CD4-positive, CD25-positive, alpha-beta regulatory T cell (primary cell): ENCODE results near the gene DHX30. TPM values are rescaled to one million over a fixed set of nuclear protein-coding genes. Genes with fewer than 3 reads are reported as not detected.
"Not testable (repeated sequence)": the region's sequence is repeated elsewhere in the genome, so short reads cannot be mapped to it uniquely, and the experiment has no call there.

Source experiments
- ATAC-seq, 2 donors: fragments of 150-1000 bp; cut with Tn5 transposase; one replicate each; pipeline ENCODE4 v1.10.0; 2021; ENCODE audit warnings: low read depth in 2 of 2, moderate number of reproducible peaks in 2 of 2, moderate library complexity in 1 of 2
- DNase-seq, 3 donors: peaks; one replicate each; pipeline versions ENCODE4 v3.0.0 to v3.0.0-alpha.2; 2012 to 2022; ENCODE audit warnings: mixed read lengths in 1 of 3
- H3K27ac ChIP-seq: one replicate; pipeline ENCODE4 v1.7.0; 2013; ENCODE audit warnings: mild to moderate bottlenecking, low read length; ENCODE audit not compliant: insufficient read depth, poor library complexity, severe bottlenecking
- H3K27me3 ChIP-seq: one replicate; pipeline ENCODE4 v1.7.0; 2013; ENCODE audit warnings: low read length; ENCODE audit not compliant: control insufficient read depth, insufficient read depth
- H3K36me3 ChIP-seq: one replicate; pipeline ENCODE4 v1.7.0; 2013; ENCODE audit warnings: mild to moderate bottlenecking, low read length, moderate library complexity; ENCODE audit not compliant: control insufficient read depth, insufficient read depth
- H3K4me1 ChIP-seq: 2 replicates; pipeline ENCODE4 v1.7.0; 2013; ENCODE audit warnings: mild to moderate bottlenecking, low read length; ENCODE audit not compliant: insufficient read depth, control insufficient read depth, poor library complexity, severe bottlenecking
- H3K4me3 ChIP-seq: one replicate; pipeline ENCODE4 v1.7.0; 2013; ENCODE audit warnings: low read depth, mild to moderate bottlenecking, low read length, moderate library complexity
- H3K9me3 ChIP-seq, 2 experiments: 1 replicate in 1 of 2; 2 replicates in 1 of 2; pipeline ENCODE4 v1.7.0; 2013; ENCODE audit warnings: low read length in 2 of 2, mild to moderate bottlenecking in 1 of 2, moderate library complexity in 1 of 2; ENCODE audit not compliant: control insufficient read depth in 2 of 2
- H3K27ac Mint-ChIP-seq, 3 donors: one replicate each; pipeline ENCODE4 v1.8.0; 2020 to 2022; ENCODE audit warnings: mild to moderate bottlenecking in 3 of 3, mixed read lengths in 3 of 3, moderate library complexity in 2 of 3
- H3K27me3 Mint-ChIP-seq: one replicate; pipeline ENCODE4 v1.8.0; 2022; ENCODE audit warnings: mild to moderate bottlenecking, mixed read lengths
- H3K36me3 Mint-ChIP-seq: one replicate; pipeline ENCODE4 v1.8.0; 2020; ENCODE audit warnings: mixed read lengths
- H3K4me1 Mint-ChIP-seq, 4 donors: one replicate each; pipeline ENCODE4 v1.8.0; 2020 to 2022; ENCODE audit warnings: mixed read lengths in 4 of 4, mild to moderate bottlenecking in 1 of 4
- H3K4me3 Mint-ChIP-seq, 4 donors: one replicate each; pipeline ENCODE4 v1.8.0; 2020 to 2022; ENCODE audit warnings: mild to moderate bottlenecking in 4 of 4, mixed read lengths in 4 of 4, moderate library complexity in 3 of 4
- H3K9me3 Mint-ChIP-seq, 7 donors: one replicate each; pipeline ENCODE4 v1.8.0; 2020 to 2022; ENCODE audit warnings: mixed read lengths in 7 of 7, mild to moderate bottlenecking in 3 of 7, moderate library complexity in 2 of 7
- polyA plus RNA-seq, 4 donors: library from polyadenylated mRNA; unstranded; fragments of 300-500 nt; fragmentation: Illumina TruSeq; gene quantifications; one replicate each; pipeline ENCODE4 v1.2.3, GENCODE V29; 2021
- total RNA-seq: library from RNA; stranded (reverse); gene quantifications from one replicate; pipeline ENCODE4 v1.2.3, GENCODE V29; 2022

DHX30 gene
- total and polyA plus RNA-seq, 5 donors from 2014 or later, result 34.7 to 70.7 (median 35.4) TPM

GRCh38 chr3:47882338-47882737, 79.4 kb downstream of the DHX30 start:
- Histone ChIP-seq H3K4me3 (no peak overlapping the region), H3K27ac (no peak overlapping the region), H3K9me3 (no peaks in the 10 kb centered on the region), H3K27me3 (no peaks in the 10 kb centered on the region), H3K4me1 (no peaks in the 10 kb centered on the region), H3K36me3 (no peaks in the 10 kb centered on the region)
- Mint-ChIP-seq H3K27ac (no peak overlapping the region), H3K36me3 (peaks cover 23% of the 10 kb centered on the region), H3K27me3 (no peaks in the 10 kb centered on the region), H3K9me3 (peaks cover 0 to 6% (median 0%) of the 10 kb centered on the region in 7 donors), H3K4me1 (peaks cover 11 to 22% (median 18%) of the 10 kb centered on the region in 4 donors), H3K4me3 (no peak overlapping the region)
- no peak for DNase-seq
- no peak for ATAC-seq

DNA sequence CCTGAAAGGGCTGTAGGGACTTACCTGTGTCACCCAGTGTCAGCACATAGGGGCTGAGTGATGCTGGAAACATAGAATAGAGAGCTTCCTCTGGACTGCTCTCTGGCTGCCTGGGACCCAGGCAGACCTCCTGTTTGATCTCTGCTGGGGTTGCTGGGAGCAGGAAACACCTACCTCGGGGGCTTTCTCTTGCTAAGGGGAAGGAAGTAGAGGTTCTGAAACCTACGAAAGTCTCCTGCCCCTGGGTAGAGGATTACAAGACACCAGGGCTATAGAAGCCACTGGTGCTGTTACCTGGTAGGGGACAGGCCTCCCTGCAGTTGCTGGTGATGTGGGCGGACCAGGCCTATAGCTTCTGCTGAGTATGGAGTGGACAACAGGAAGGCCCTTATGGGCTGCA, 81.7 kb downstream of the DHX30 start:
- DNase-seq (peak in 1 of 3 donors; percentile 29), ATAC-seq (no peak)
- H3K36me3 ChIP-seq, result peaks cover 3% of the 10 kb centered on the region
- no peaks in the 10 kb centered on the region for H3K27me3 ChIP-seq
- Mint-ChIP-seq H3K27ac (peak overlapping the region in 2 of 3 donors; percentile 33 to 83), H3K4me1 (peaks cover 4 to 17% (median 8%) of the 10 kb centered on the region in 4 donors), H3K27me3 (no peaks in the 10 kb centered on the region), H3K9me3 (peaks cover 0 to 6% (median 0%) of the 10 kb centered on the region in 7 donors), H3K36me3 (peaks cover 36% of the 10 kb centered on the region), H3K4me3 (no peak overlapping the region)
- no peak overlapping the region for H3K4me3 ChIP-seq
- no peaks in the 10 kb centered on the region for H3K9me3 ChIP-seq
- H3K4me1 ChIP-seq, result no peaks in the 10 kb centered on the region
- no peak overlapping the region for H3K27ac ChIP-seq

DNA sequence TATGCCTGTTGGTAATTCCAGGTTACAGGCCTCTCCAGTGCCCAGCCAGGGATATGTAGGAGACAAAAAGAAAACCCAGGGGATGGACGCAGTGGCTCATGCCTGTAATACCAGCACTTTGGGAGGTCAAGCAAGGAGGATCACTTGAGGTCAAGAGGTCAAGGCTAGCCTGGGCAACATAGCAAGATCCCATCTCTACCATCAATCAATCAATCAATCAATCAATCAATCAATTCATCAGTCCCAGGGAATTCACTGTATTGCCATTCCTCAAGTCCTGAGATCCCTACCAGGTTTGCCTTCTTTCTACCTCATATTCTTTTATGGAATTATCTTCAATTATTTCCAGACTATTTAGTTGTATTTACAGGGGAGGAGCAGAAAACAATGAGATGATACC, 82.2 kb downstream of the DHX30 start:
- ATAC-seq (no peak), DNase-seq (no peak)
- Mint-ChIP-seq H3K36me3 (peaks cover 36% of the 10 kb centered on the region), H3K9me3 (peaks cover 0 to 6% (median 0%) of the 10 kb centered on the region in 7 donors), H3K4me1 (peaks cover 4 to 17% (median 7%) of the 10 kb centered on the region in 4 donors), H3K27me3 (no peaks in the 10 kb centered on the region), H3K27ac (peak overlapping the region in 1 of 3 donors; percentile 33), H3K4me3 (no peak overlapping the region)
- Histone ChIP-seq H3K27ac (no peak overlapping the region), H3K9me3 (no peaks in the 10 kb centered on the region), H3K4me3 (no peak overlapping the region), H3K27me3 (no peaks in the 10 kb centered on the region), H3K4me1 (no peaks in the 10 kb centered on the region), H3K36me3 (peaks cover 3% of the 10 kb centered on the region)

- H3K36me3 ChIP-seq, result peaks cover 19% of the 10 kb centered on the region
- not testable (repeated sequence) for H3K4me3 Mint-ChIP-seq, H3K27me3 ChIP-seq, H3K9me3 Mint-ChIP-seq, H3K4me3 ChIP-seq, H3K4me1 ChIP-seq, DNase-seq, H3K27me3 Mint-ChIP-seq, H3K27ac ChIP-seq, ATAC-seq, H3K27ac Mint-ChIP-seq, H3K9me3 ChIP-seq
- Mint-ChIP-seq H3K36me3 (peaks cover 51% of the 10 kb centered on the region), H3K4me1 (peaks cover 4 to 12% (median 7%) of the 10 kb centered on the region in 4 donors)
Measured at GRCh38 chr3:47887991-47888390, 85.1 kb downstream of the DHX30 start.

DNA sequence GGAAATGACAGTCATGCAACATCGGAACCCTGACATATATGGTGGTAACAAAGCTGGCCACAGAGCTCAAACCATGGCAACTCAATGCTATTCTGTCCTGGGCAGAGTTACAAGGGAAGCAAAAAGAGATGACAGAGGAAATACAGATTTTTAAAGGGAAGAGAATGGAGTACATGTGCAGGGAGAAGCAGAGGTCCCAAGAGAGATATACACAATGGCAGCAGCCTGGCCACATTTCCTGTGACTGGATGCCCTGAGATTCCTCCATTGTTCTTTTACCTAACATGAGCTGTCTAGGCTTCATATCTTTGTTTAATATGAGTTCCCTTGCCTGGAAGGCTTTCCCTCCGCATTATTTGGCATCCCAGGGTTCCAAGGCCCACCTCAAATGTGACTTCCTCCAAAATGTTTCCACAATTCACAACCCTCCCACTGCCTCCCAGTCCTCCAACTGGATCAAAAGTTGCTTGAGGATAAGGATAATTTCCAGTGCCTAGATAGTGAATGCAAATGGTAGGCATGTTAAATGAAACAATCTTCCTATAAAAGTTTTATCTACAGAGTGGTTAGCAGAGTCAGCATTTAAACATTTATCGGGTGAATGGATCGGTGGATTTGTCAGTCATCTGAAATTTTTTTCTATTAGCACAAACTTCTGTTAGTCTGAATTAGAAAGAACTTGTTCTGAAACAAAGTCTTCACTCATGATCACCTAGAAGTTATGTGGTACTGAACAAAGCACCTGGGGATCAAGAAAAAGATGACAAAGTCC, 86.2 kb downstream of the DHX30 start:
- Histone ChIP-seq H3K4me3 (no peak overlapping the region), H3K27ac (no peak overlapping the region), H3K36me3 (peaks cover 19% of the 10 kb centered on the region), H3K4me1 (no peaks in the 10 kb centered on the region), H3K9me3 (no peaks in the 10 kb centered on the region), H3K27me3 (no peaks in the 10 kb centered on the region)
- peak overlapping the region in 1 of 3 donors; percentile 45 for H3K27ac Mint-ChIP-seq
- H3K36me3 Mint-ChIP-seq, result peaks cover 42% of the 10 kb centered on the region
- H3K4me1 Mint-ChIP-seq, result peaks cover 4 to 7% (median 5%) of the 10 kb centered on the region in 4 donors
- ATAC-seq (no peak), DNase-seq (no peak)
- H3K9me3 Mint-ChIP-seq, result peaks cover 0 to 6% (median 0%) of the 10 kb centered on the region in 7 donors
- no peak overlapping the region for H3K4me3 Mint-ChIP-seq
- no peaks in the 10 kb centered on the region for H3K27me3 Mint-ChIP-seq

- Histone ChIP-seq H3K36me3 (peaks cover 20% of the 10 kb centered on the region), H3K27me3 (no peaks in the 10 kb centered on the region), H3K9me3 (no peaks in the 10 kb centered on the region), H3K4me3 (no peak overlapping the region), H3K4me1 (no peaks in the 10 kb centered on the region), H3K27ac (no peak overlapping the region)
- peaks cover 38% of the 10 kb centered on the region for H3K36me3 Mint-ChIP-seq
- ATAC-seq, result no peak
- H3K27ac Mint-ChIP-seq, result no peak overlapping the region
- no peak overlapping the region for H3K4me3 Mint-ChIP-seq
- peaks cover 0 to 2% (median 0%) of the 10 kb centered on the region in 7 donors for H3K9me3 Mint-ChIP-seq
- no peak for DNase-seq
- H3K27me3 Mint-ChIP-seq, result no peaks in the 10 kb centered on the region
- H3K4me1 Mint-ChIP-seq, result peaks cover 0 to 8% (median 1%) of the 10 kb centered on the region in 4 donors
Measured at GRCh38 chr3:47890126-47890827, 87.3 kb downstream of the DHX30 start.

DNA sequence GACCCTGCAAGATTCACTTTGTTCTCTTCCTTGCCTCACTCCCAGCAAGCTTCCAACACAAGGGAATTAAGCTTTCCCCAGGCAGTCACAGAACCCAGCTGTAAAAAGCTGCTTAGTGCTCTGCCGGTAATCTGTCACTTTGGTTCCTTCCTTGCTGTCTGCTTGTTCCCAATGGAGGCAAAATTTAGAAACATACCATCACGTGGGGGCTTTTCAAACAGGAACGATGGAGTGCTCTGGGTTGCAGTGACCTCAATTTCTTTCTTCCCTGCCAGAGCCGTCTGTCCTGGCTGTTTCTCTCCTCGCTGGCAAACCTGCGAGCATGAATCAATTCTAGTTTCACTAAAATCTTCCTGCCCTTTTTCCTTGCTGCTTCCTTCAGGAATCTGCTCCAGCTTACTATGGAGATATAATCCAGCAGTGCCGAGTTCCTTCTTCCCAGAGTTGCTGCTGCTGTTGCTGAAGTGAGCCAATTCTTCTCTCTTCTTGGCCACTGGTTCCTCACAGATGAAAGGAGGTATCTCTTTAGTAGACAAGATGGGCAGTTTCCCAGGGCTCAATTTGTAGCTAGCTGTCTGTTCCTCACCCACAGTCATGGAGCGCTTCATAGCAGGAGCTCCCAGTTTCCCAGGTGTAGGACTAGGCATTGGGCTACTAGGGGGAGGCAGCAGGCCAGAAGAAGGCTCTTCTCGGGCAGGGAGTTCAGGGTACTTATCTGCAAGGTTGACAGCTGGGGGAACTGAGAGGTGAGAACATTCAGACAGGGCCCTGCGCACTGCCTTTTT, 88.1 kb downstream of the DHX30 start:
- H3K4me3 ChIP-seq, result no peak overlapping the region
- H3K36me3 Mint-ChIP-seq, result peaks cover 44% of the 10 kb centered on the region
- peaks cover 0 to 8% (median 2%) of the 10 kb centered on the region in 4 donors for H3K4me1 Mint-ChIP-seq
- DNase-seq (no peak), ATAC-seq (no peak)
- H3K27ac ChIP-seq, result no peak overlapping the region
- no peaks in the 10 kb centered on the region for H3K4me1 ChIP-seq
- H3K36me3 ChIP-seq, result peaks cover 23% of the 10 kb centered on the region
- no peak overlapping the region for H3K27ac Mint-ChIP-seq
- H3K9me3 Mint-ChIP-seq, result no peaks in the 10 kb centered on the region
- no peaks in the 10 kb centered on the region for H3K9me3 ChIP-seq
- no peaks in the 10 kb centered on the region for H3K27me3 ChIP-seq
- H3K4me3 Mint-ChIP-seq, result no peak overlapping the region
- H3K27me3 Mint-ChIP-seq, result no peaks in the 10 kb centered on the region
